Gastrocnemius medialis (tissue), 4 donors: ENCODE measurements around the gene FCF1. TPM values are rescaled to one million over a fixed set of nuclear protein-coding genes. Genes with fewer than 3 reads are reported as not detected.

Source experiments
- ATAC-seq, 2 donors: fragments of 150-250 bp; one replicate each; pipeline ENCODE4 v1.9.1; 2016
- DNase-seq, 2 donors: peaks; one replicate each; pipeline ENCODE4 v3.0.0-alpha.2; 2019
- H3K27ac ChIP-seq, 4 donors: fragments of 200-600 bp; sonication (generic); 1 replicate in 1 of 4; 2 replicates in 3 of 4; pipeline ENCODE4 v1.5.1; 2016 to 2018; ENCODE audit warnings: mild to moderate bottlenecking in 2 of 4, moderate library complexity in 1 of 4
- H3K27me3 ChIP-seq, 3 donors: fragments of 200-600 bp; sonication (generic) in 2 of 3; 1 replicate in 1 of 3; 2 replicates in 2 of 3; pipeline versions ENCODE4 v1.5.1 to v1.6.0; 2016 to 2019; ENCODE audit warnings: mild to moderate bottlenecking in 1 of 3, moderate library complexity in 1 of 3
- H3K36me3 ChIP-seq, 2 donors: fragments of 200-600 bp; sonication (generic) in 1 of 2; one replicate each; pipeline ENCODE4 v1.5.1; 2017 to 2018
- H3K4me1 ChIP-seq, 2 donors: fragments of 200-600 bp; sonication (generic) in 1 of 2; one replicate each; pipeline ENCODE4 v1.5.1; 2016 to 2017; ENCODE audit warnings: mild to moderate bottlenecking in 2 of 2
- H3K4me3 ChIP-seq, 4 donors: fragments of 200-600 bp; sonication (generic) in 3 of 4; 1 replicate in 1 of 4; 2 replicates in 3 of 4; pipeline ENCODE4 v1.5.1; 2016 to 2019; ENCODE audit warnings: mild to moderate bottlenecking in 2 of 4
- H3K9me3 ChIP-seq, 3 donors: fragments of 200-600 bp; sonication (generic) in 2 of 3; 1 replicate in 1 of 3; 2 replicates in 2 of 3; pipeline ENCODE4 v1.5.1; 2016 to 2019
- POLR2A ChIP-seq, 2 donors: fragments of 450-650 bp; IDR thresholded peaks; one replicate each; pipeline ENCODE4 v1.6.1; 2017; ENCODE audit warnings: antibody characterized with exemption in 2 of 2, mild to moderate bottlenecking in 2 of 2, moderate library complexity in 2 of 2
- in situ Hi-C, 4 donors: fragments of 200-750 bp; cut with MboI; loops; one replicate each; pipeline versions ENCODE4 v1.15.0 to v1.8.0; 2017; ENCODE audit warnings: low sequenced_read_pairs in 4 of 4
- intact Hi-C: fragments of 100-400 bp; cut with DNase I; formaldehyde crosslinking; loops from one replicate; pipeline ENCODE4 v1.15.1; 2023; ENCODE audit warnings: low total_unique reads
- total RNA-seq, 4 donors: library from RNA; depleted of rRNA; stranded (reverse); fragments of >200 nt; gene quantifications; one replicate each; pipeline versions ENCODE4 v1.1.0 to v1.2.3, GENCODE V29; 2016
- TF ChIP-seq, protein P1 (sequence below), 5 experiments: fragments of 450-650 bp in 3 of 5; fragments of 200-600 bp in 2 of 5; sonication (generic) in 2 of 5; IDR thresholded peaks in 4 of 5; conservative IDR thresholded peaks in 1 of 5; 1 replicate in 4 of 5; 2 replicates in 1 of 5; pipeline ENCODE4 v1.5.1; 2016 to 2019; ENCODE audit warnings: antibody characterized with exemption in 5 of 5, mild to moderate bottlenecking in 3 of 5, moderate library complexity in 3 of 5

FCF1 gene
- total RNA-seq, result 10 to 100 TPM; 15.1 to 22.9 (median 18.6) TPM

DNA sequence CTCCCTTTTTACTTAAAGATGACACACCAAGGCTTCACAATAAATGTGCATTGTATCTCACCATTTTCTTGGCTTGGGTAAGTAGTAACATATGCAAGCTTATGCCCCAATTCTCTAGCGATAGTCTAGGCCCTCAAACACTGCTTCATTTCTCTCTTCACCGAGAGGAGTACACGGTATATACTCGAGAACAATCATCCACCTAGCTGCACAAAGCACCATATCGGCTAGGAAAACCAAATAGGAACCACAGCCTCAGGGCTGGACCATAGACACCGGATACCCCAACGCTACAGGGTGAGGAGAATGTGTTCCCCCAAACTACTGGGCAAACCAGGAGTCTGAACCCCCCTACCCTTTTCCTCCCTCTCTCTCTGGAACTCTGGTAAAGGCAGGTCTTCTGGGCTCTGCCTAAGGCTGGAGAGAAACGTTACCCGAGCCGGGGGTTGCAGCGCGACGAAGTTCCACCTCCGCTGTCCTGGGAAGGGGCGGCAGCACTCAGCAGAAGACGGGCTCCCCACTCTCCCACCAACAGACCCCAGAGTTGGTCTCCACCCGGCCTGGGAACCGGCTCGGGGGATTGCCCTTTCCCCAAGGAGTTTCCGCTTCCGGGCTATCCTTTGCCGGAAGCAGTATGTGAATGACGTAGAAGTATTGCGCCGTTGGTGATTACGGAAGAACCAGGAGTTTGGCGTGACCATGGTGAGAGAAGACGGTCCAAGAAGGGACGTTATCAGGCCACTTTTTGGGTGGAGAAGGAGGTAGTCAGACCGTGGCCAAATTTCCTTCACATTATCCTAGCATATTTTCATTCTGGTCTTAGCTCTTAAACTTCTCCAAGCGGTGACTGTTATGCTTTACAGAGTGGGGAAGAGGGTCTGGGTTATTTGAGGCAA lies at the start of gene FCF1, which contains the start of gene AREL1:
FCF1 (plus strand) TSS at position 646 of the 896 bp plus-strand sequence; CDS start at position 700, 54 bp downstream.
AREL1 (minus strand) TSS at position 582 of the 896 bp plus-strand sequence. CDS start 27,465 bp downstream, outside the sequence.
- peak within 1 kb of the TSS; percentile 75 to 97 (median 82) for H3K4me3 ChIP-seq
- intact Hi-C loops (loop anchor here (2.0 to 5.0 kb wide), 4 partner anchors 48 to 220 kb away; partner anchors contain the start of genes ISCA2, NPC2 and YLPM1), in situ Hi-C loops (loop anchor here in 1 of 4 donors (10.0 kb wide), 1 partner anchor 108 kb away; no protein-coding TSS in a partner anchor)
- H3K36me3 ChIP-seq, result peaks cover 0 to 37% of the 10 kb centered on the region in 2 donors
- peaks cover 19 to 23% of the 10 kb centered on the region in 2 donors for H3K4me1 ChIP-seq
- H3K27me3 ChIP-seq, result no peaks in the 10 kb centered on the region
- DNase-seq, result peak; percentile 79 to 82
- ATAC-seq, result peak; percentile 100
- H3K9me3 ChIP-seq, result no peaks in the 10 kb centered on the region
- peak within 1 kb of the TSS; percentile 80 to 91 (median 87) for H3K27ac ChIP-seq
- TF ChIP-seq, protein P1, sequence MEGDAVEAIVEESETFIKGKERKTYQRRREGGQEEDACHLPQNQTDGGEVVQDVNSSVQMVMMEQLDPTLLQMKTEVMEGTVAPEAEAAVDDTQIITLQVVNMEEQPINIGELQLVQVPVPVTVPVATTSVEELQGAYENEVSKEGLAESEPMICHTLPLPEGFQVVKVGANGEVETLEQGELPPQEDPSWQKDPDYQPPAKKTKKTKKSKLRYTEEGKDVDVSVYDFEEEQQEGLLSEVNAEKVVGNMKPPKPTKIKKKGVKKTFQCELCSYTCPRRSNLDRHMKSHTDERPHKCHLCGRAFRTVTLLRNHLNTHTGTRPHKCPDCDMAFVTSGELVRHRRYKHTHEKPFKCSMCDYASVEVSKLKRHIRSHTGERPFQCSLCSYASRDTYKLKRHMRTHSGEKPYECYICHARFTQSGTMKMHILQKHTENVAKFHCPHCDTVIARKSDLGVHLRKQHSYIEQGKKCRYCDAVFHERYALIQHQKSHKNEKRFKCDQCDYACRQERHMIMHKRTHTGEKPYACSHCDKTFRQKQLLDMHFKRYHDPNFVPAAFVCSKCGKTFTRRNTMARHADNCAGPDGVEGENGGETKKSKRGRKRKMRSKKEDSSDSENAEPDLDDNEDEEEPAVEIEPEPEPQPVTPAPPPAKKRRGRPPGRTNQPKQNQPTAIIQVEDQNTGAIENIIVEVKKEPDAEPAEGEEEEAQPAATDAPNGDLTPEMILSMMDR (IDR thresholded peaks at IDR 0.05 in 4 of 5, conservative IDR thresholded peaks at IDR 0.05 in 1 of 5), result no peak
- peak; percentile 83 to 84 for TF ChIP-seq POLR2A (IDR thresholded peaks at IDR 0.05)

GRCh38 chr14:74663884-74664283 lies 49.1 kb upstream of the FCF1 start:
- Histone ChIP-seq H3K9me3 (no peaks in the 10 kb centered on the region), H3K27me3 (no peaks in the 10 kb centered on the region), H3K4me3 (no peak overlapping the region), H3K36me3 (peaks cover 0 to 27% of the 10 kb centered on the region in 2 donors), H3K4me1 (peaks cover 34 to 58% of the 10 kb centered on the region in 2 donors), H3K27ac (peak overlapping the region; percentile 80 to 88 (median 87))
- TF ChIP-seq, protein P1 (IDR thresholded peaks at IDR 0.05 in 4 of 5, conservative IDR thresholded peaks at IDR 0.05 in 1 of 5), result peak in 3 of 5 experiments; percentile 5 to 38 (median 37)
- TF ChIP-seq POLR2A (IDR thresholded peaks at IDR 0.05), result peak in 1 of 2 donors; percentile 17
- intact Hi-C loops (loop anchor here (1.0 to 5.0 kb wide), 5 partner anchors 49 to 915 kb away; partner anchors contain the start of genes AREL1, FCF1, FLVCR2 and YLPM1), in situ Hi-C loops (no loop called here)
- ATAC-seq (peak; percentile 97 to 98), DNase-seq (peak; percentile 96 to 98)

DNA sequence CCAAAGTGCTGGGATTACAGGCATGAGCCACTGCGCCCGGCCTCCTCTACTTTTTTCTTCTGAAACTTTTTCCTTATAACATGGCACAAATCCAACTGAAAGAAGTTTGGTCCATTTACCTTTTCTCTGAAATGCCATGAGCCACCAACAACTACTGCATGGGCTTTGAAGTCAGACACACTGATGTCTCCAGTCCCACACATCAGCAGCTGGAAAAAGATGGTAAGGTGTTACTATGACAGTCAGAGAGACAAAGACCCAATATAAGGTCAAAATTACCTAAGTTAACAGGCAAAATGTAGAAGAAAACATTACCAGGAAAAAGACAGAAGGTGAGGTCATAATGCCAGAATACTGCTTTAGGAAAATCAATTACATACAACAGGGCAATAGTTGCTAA lies 48.2 kb upstream of the FCF1 start:
- DNase-seq, result no peak
- no peak for ATAC-seq
- H3K27ac ChIP-seq, result peak overlapping the region; percentile 80 to 88 (median 87)
- TF ChIP-seq, protein P1 (IDR thresholded peaks at IDR 0.05 in 4 of 5, conservative IDR thresholded peaks at IDR 0.05 in 1 of 5), result no peak
- no peak for TF ChIP-seq POLR2A (IDR thresholded peaks at IDR 0.05)
- peaks cover 34 to 58% of the 10 kb centered on the region in 2 donors for H3K4me1 ChIP-seq
- H3K36me3 ChIP-seq, result peaks cover 0 to 36% of the 10 kb centered on the region in 2 donors
- H3K4me3 ChIP-seq, result no peak overlapping the region
- intact Hi-C loops (loop anchor here (1.0 to 5.0 kb wide), 4 partner anchors 48 to 914 kb away; partner anchors contain the start of genes AREL1, FCF1, FLVCR2 and YLPM1), in situ Hi-C loops (no loop called here)
- H3K27me3 ChIP-seq, result no peaks in the 10 kb centered on the region
- no peaks in the 10 kb centered on the region for H3K9me3 ChIP-seq

GRCh38 chr14:74667758-74668157 lies 45.2 kb upstream of the FCF1 start:
- no peak overlapping the region for H3K4me3 ChIP-seq
- TF ChIP-seq, protein P1 (IDR thresholded peaks at IDR 0.05 in 4 of 5, conservative IDR thresholded peaks at IDR 0.05 in 1 of 5), result no peak
- no peak for TF ChIP-seq POLR2A (IDR thresholded peaks at IDR 0.05)
- in situ Hi-C loops, result no loop called here
- peaks cover 27 to 35% of the 10 kb centered on the region in 2 donors for H3K4me1 ChIP-seq
- no peak for DNase-seq
- no peak overlapping the region for H3K27ac ChIP-seq
- peaks cover 0 to 60% of the 10 kb centered on the region in 2 donors for H3K36me3 ChIP-seq
- no peaks in the 10 kb centered on the region for H3K9me3 ChIP-seq
- ATAC-seq, result no peak
- intact Hi-C loops, result no loop called here
- H3K27me3 ChIP-seq, result no peaks in the 10 kb centered on the region
